Measurements from ENCODE around the gene AWAT1. TPM values are rescaled to one million over a fixed set of nuclear protein-coding genes. Genes with fewer than 3 reads are reported as not detected.
"Not testable (repeated sequence)": the region's sequence is repeated elsewhere in the genome, so short reads cannot be mapped to it uniquely, and the experiment has no call there.

The AWAT1 gene
- total RNA-seq, 1 donor from 2014 or later: not detected

- H3K4me1 Mint-ChIP-seq (ENCODE audit: unreplicated experiment): no peaks in the 10 kb centered on the region
- no peaks in the 10 kb centered on the region for H3K27me3 Mint-ChIP-seq
- no peak overlapping the region for H3K27ac Mint-ChIP-seq
- no peak for DNase-seq (ENCODE audit: extremely low spot score, unreplicated experiment)
- H3K4me3 Mint-ChIP-seq: no peak overlapping the region
- H3K36me3 Mint-ChIP-seq: no peaks in the 10 kb centered on the region
- H3K9me3 Mint-ChIP-seq: peaks cover 4% of the 10 kb centered on the region
- TF ChIP-seq, protein P1, sequence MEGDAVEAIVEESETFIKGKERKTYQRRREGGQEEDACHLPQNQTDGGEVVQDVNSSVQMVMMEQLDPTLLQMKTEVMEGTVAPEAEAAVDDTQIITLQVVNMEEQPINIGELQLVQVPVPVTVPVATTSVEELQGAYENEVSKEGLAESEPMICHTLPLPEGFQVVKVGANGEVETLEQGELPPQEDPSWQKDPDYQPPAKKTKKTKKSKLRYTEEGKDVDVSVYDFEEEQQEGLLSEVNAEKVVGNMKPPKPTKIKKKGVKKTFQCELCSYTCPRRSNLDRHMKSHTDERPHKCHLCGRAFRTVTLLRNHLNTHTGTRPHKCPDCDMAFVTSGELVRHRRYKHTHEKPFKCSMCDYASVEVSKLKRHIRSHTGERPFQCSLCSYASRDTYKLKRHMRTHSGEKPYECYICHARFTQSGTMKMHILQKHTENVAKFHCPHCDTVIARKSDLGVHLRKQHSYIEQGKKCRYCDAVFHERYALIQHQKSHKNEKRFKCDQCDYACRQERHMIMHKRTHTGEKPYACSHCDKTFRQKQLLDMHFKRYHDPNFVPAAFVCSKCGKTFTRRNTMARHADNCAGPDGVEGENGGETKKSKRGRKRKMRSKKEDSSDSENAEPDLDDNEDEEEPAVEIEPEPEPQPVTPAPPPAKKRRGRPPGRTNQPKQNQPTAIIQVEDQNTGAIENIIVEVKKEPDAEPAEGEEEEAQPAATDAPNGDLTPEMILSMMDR (conservative IDR thresholded peaks at IDR 0.05): no peak
These were observed 7.0 kb downstream of the AWAT1 start for GRCh38 chrX:70241501-70241900.

DNA sequence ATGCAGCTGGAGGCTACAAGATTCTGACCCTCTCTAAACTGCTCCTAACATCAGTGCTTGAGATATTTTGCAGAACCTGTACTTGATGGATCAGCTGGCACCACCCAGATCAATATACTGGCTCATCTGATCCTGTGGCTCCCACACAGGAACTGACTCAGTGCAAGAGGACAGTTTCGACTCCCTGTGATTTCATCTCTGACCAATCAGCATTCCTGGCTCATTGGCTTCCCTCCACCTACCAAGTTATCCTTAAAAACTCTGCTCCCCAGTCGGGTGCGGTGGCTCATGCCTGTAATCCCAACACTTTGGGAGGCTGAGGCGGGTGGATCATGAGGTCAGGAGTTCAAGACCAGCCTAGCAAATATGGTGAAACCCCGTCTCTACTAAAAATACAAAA, 9.1 kb downstream of the AWAT1 start:
- not testable (repeated sequence) for H3K27ac Mint-ChIP-seq; DNase-seq (ENCODE audit: extremely low spot score, unreplicated experiment); H3K9me3 Mint-ChIP-seq; H3K4me3 Mint-ChIP-seq; H3K4me1 Mint-ChIP-seq (ENCODE audit: unreplicated experiment); H3K27me3 Mint-ChIP-seq; H3K36me3 Mint-ChIP-seq

- Mint-ChIP-seq H3K27me3 (no peaks in the 10 kb centered on the region), H3K4me1 (ENCODE audit: unreplicated experiment) (no peaks in the 10 kb centered on the region), H3K27ac (no peak overlapping the region), H3K36me3 (no peaks in the 10 kb centered on the region), H3K9me3 (peaks cover 4% of the 10 kb centered on the region), H3K4me3 (no peak overlapping the region)
- TF ChIP-seq, protein P1 (conservative IDR thresholded peaks at IDR 0.05): no peak
- no peak for DNase-seq (ENCODE audit: extremely low spot score, unreplicated experiment)
These were observed 10.4 kb downstream of the AWAT1 start for GRCh38 chrX:70244881-70245280.

DNA sequence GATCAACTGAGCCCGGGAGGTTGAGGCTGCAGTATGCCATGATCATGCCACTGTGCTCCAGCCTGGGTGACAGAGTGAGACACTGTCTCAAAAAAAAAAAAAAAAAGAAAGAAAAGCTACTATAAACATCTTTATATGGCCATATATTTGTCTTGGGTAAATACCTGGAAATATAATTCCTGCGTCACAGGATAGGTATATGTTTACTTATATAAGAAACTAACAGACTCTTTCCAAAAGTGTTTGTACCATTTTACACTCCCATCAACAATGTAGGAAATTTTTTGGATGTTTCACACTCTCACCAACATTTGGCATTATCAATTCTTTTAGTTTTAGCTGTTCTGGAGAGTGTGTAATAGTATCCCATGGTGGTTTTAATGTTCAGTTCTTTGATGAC, 12.8 kb downstream of the AWAT1 start:
- Mint-ChIP-seq H3K27me3 (no peaks in the 10 kb centered on the region), H3K9me3 (peaks cover 4% of the 10 kb centered on the region), H3K36me3 (no peaks in the 10 kb centered on the region), H3K27ac (no peak overlapping the region), H3K4me1 (ENCODE audit: unreplicated experiment) (no peaks in the 10 kb centered on the region), H3K4me3 (no peak overlapping the region)
- no peak for DNase-seq (ENCODE audit: extremely low spot score, unreplicated experiment)
- TF ChIP-seq, protein P1 (conservative IDR thresholded peaks at IDR 0.05): no peak

DNA sequence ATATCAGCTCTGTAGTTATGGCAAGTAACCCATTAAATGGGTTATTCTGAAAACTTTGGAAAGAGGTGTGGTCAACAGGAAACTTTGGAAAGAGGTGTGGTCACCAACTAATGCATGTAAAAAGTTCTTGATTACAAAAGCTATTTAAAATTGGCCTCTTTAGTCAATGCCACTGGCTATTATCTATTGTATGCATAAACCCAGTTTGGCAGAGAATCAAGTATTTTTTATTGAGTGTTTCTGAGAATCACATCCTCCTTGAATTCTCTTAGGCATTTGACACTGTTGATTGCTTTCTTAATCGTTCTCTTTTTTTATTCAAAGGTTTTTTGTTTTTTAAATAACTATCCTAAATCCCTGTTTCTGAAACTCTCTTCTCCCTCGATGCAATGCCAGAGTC, 18.0 kb downstream of the AWAT1 start:
- Mint-ChIP-seq H3K27ac (no peak overlapping the region), H3K9me3 (no peaks in the 10 kb centered on the region), H3K36me3 (no peaks in the 10 kb centered on the region), H3K4me3 (no peak overlapping the region), H3K27me3 (no peaks in the 10 kb centered on the region), H3K4me1 (ENCODE audit: unreplicated experiment) (no peaks in the 10 kb centered on the region)
- no peak for DNase-seq (ENCODE audit: extremely low spot score, unreplicated experiment)
- TF ChIP-seq, protein P1 (conservative IDR thresholded peaks at IDR 0.05): no peak

- H3K36me3 Mint-ChIP-seq: no peaks in the 10 kb centered on the region
- H3K9me3 Mint-ChIP-seq: no peaks in the 10 kb centered on the region
- no peak overlapping the region for H3K4me3 Mint-ChIP-seq
- no peak for DNase-seq (ENCODE audit: extremely low spot score, unreplicated experiment)
- no peaks in the 10 kb centered on the region for H3K4me1 Mint-ChIP-seq (ENCODE audit: unreplicated experiment)
- peak overlapping the region; percentile 12 for H3K27ac Mint-ChIP-seq
- no peaks in the 10 kb centered on the region for H3K27me3 Mint-ChIP-seq
- TF ChIP-seq, protein P1 (conservative IDR thresholded peaks at IDR 0.05): no peak
These were observed 19.1 kb downstream of the AWAT1 start for GRCh38 chrX:70253377-70254062.

Data from type B pancreatic cell (in vitro differentiated cells).